HL-60/S4 treated with retinoic acid at 250 ng/mL for 4 days and 3 days (cell line): ENCODE data around the gene ZNF446.
"Not testable (repeated sequence)": the region's sequence is repeated elsewhere in the genome, so short reads cannot be mapped to it uniquely, and the experiment has no call there.

Experiments used
- in situ Hi-C: fragments of 300-500 bp; cut with MboI; formaldehyde crosslinking; loops from 2 replicates; pipeline ENCODE4 v1.7.0; 2022; ENCODE audit warnings: low sequenced_read_pairs

The ZNF446 gene

DNA sequence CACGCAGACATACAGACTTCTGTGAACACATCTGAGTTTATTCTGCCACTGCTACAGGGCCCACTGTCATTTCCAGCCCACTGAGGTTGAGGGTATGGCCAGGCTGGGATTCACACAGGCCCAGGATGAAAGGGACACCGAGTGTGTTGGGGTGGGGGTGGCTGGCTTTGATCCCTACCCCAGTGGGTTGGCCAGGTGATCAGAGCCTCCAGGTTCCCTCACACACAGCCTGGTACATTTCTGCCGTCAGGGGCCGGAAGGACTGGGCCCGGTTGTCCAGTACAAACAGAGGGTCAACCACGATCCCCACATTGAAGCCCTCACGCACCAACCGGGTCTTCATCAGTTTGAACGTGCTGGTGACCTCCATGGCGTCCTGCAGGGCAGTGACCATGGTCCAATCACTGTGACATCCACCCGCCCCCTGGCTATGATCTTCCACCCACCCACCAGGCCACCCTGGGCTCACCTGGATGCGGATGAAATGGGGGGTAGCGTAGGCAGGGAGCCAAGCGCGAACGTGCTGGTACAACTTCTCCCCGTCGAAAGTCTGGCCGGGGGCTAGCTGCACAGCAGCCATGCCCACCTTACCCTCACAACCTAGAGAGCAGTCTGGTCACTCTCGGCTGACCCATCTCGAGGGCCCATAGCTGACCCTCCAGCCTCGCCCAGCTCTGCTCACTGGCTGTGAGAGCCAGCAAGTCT is 22.3 kb downstream of the ZNF446 start:
- in situ Hi-C loops, result no loop called here

GRCh38 chr19:58499021-58499927 is 23.1 kb downstream of the ZNF446 start:
- in situ Hi-C loops, result no loop called here

GRCh38 chr19:58500242-58500641 is 24.1 kb downstream of the ZNF446 start:
- in situ Hi-C loops, result no loop called here

- in situ Hi-C loops, result not testable (repeated sequence)
These were observed 31.6 kb downstream of the ZNF446 start for GRCh38 chr19:58507602-58508223.

DNA sequence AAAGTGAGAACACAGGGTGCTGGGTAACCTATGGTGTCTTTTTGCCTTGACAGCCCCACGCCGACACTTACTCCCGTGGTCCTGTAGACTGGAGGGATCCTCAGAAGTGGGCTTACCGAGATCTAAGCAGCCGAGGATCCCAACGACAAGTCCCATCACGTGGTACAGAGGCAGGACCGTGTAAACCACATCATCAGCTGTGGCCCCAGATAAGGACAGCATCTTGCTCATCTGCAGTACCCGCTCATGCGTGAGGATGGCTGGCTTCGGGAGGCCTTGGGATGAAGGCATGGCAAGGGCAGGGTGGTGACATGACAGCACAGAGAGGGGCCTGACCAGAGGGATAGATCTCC is 33.6 kb downstream of the ZNF446 start:
- in situ Hi-C loops, result no loop called here

- in situ Hi-C loops, result no loop called here
These were observed 34.1 kb downstream of the ZNF446 start for GRCh38 chr19:58510084-58510862.

- in situ Hi-C loops, result no loop called here
These were observed 35.4 kb downstream of the ZNF446 start, which contains the start of gene SLC27A5 for GRCh38 chr19:58511353-58512208. Gene SLC27A5 (minus strand): TSS chr19:58511992. CDS start chr19:58511955, 37 bp downstream.

GRCh38 chr19:58513213-58513693 is 37.1 kb downstream of the ZNF446 start:
- in situ Hi-C loops, result no loop called here

DNA sequence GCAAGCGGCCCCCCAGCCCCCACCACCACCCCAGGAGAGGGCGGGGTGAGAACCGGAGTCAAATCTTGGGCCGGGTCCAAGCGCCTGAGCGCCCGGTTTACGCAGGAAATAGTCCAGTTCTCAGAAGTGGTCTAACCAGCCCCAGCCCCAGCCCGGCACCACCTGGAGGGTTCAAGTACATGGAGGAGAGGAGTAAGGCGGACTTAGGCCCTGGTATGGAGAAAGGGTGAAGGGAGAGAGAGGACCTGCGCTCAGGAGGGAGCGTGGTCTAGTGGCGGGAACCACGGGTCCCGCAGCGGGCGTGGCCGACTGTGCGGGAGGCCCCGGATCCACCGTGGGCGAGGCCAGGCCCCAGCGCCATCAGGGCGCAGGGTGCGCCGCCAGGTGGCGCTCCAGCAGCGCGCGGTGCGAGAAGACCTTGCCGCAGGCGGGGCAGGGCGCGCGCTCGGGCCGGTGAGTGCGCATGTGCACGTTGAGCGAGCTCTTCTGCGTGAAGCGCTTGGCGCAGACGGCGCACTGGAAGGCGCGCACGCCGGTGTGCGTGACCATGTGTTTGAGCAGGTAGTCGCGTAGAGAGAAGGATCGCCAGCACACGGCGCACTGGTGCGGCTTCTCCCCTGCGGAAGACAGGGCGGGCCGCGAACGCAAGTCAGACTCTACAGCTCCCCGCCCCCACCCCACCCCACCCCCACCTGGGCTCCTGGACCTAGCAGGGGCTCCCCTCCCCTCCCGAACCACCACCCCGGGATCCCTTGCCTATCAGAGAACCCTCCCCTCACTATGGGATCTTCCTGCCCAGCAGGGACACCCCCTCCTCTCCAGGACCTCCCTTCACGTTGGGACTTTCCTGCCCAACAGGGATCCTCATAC is 37.8 kb downstream of the ZNF446 start:
- in situ Hi-C loops, result no loop called here

DNA sequence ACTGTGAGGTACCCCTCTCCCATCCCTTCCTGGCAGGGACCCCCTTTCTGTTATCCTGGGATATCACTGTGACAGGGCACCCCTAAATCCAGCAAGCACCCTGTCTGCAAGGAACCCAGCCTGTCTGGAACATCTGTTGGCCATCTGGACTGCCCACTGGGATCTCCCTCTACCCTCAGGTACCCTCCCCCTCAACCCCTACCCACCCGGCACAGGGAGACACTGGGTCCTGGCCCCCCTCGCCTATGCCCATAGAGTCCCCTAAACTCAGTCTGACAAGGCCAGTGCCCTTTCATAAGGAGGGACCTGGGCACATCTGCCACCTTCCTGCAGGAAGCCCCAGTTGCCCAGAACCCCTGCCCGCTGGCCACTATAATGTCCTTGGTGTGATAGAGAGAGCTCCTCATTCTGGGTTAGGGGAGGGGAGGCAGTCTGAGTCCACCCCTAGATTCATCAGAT is 38.4 kb downstream of the ZNF446 start:
- in situ Hi-C loops, result no loop called here

DNA sequence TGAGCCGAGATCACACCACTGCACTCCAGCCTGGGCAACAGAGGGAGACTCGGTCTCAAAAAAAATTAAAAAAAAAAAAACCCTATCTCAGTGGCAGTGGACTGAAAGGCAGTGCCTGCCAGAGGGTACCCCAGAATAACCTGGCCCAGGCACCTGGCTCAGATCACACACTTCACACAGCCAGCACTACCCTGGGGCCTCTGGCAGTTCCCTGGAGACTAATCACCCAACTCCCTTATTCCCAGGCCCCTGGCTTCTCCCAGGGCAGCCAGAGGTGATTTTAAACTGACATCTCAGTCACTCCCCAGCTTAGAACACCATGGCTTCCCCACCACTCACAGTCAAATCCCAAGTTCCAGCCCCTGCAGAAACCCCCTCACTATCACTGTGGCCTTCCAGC is 39.1 kb downstream of the ZNF446 start:
- in situ Hi-C loops, result no loop called here

- in situ Hi-C loops, result no loop called here
These were observed 40.2 kb downstream of the ZNF446 start for GRCh38 chr19:58516246-58516836.

- in situ Hi-C loops, result no loop called here
These were observed 41.0 kb downstream of the ZNF446 start for GRCh38 chr19:58516964-58517833.

DNA sequence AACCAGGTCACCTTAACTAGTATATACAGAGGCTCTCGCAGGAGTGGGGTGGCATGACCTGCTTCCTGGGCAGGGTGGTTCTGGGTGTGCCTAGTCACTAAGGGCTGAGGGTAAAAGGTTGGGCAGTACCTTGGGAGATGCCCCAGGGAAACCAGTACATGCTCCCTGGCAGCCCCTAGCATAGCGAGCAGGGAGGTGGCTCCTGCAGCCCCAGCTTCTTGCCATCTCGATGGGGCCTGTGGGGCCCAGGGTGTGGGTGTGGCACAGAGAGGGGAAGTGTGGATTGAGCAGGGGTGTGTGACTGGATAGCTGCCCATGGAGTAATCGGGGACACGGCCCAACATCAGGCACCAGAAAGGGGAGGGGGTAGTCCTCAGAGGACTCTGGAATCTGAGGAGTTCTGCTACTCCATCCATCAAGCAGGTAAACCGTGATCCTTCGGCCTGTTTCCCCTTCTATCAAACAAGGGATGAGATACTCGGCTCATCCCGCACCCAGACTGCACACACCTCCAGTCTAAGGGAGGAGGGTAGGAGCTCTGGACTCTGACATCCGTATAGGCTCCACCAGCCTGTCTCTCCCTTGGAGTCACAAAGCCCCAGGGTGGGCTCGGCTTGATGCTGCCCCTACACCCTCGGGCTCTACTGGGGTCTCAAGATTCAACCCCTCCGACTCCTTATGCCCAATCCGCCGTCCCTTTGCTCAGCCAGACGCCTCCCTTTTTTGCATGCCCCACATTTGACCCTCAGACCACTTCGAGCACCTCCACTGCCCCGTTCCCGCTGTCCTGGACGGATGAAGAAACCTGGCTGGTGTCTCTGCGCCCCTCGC is 42.3 kb downstream of the ZNF446 start:
- in situ Hi-C loops, result no loop called here

GRCh38 chr19:58519087-58519354 is 42.9 kb downstream of the ZNF446 start:
- in situ Hi-C loops, result no loop called here

GRCh38 chr19:58519355-58520256 is 43.5 kb downstream of the ZNF446 start, which contains the start of gene ZBTB45:
Gene ZBTB45 (minus strand): TSS chr19:58519810. CDS start chr19:58517673, 2,137 bp downstream.
- in situ Hi-C loops, result no loop called here
